BE2C (cell line): ENCODE data around the gene TMEM131L. TPM values are rescaled to one million over a fixed set of nuclear protein-coding genes. Genes with fewer than 3 reads are reported as not detected.
"Not testable (repeated sequence)": the region's sequence is repeated elsewhere in the genome, so short reads cannot be mapped to it uniquely, and the experiment has no call there.

Source experiments
- DNase-seq: peaks from one replicate; pipeline ENCODE4 v3.0.0-alpha.2; 2020
- H3K27me3 ChIP-seq: fragments of 250-450 bp; sonication (Bioruptor Pico); 2 replicates; pipeline ENCODE4 v1.5.1; 2020; ENCODE audit warnings: mild to moderate bottlenecking
- H3K36me3 ChIP-seq: fragments of 250-450 bp; sonication (Bioruptor Pico); 2 replicates; pipeline ENCODE4 v1.5.1; 2020; ENCODE audit warnings: mild to moderate bottlenecking
- H3K4me1 ChIP-seq: fragments of 250-450 bp; sonication (Bioruptor Pico); 2 replicates; pipeline ENCODE4 v1.5.1; 2020
- H3K4me3 ChIP-seq: 2 replicates; pipeline ENCODE4 v1.5.1; 2011; ENCODE audit warnings: low read depth, low read length
- H3K9me3 ChIP-seq: fragments of 250-450 bp; sonication (Bioruptor Pico); 2 replicates; pipeline ENCODE4 v1.5.1; 2020
- CTCF ChIP-seq: IDR thresholded peaks from 2 replicates; pipeline ENCODE4 v1.5.1; 2012; ENCODE audit warnings: mild to moderate bottlenecking, low read depth, low read length
- polyA plus RNA-seq: library from polyadenylated mRNA; unstranded; fragments of >200 nt; gene quantifications from one replicate; pipeline ENCODE4 v1.2.1, GENCODE V29; 2012; ENCODE audit warnings: low read depth, missing spikeins; ENCODE audit not compliant: insufficient read length, insufficient read depth

The TMEM131L gene
- 6.5 TPM for polyA plus RNA-seq

- peak; percentile 87 for DNase-seq
- no peak; the same call in 1 of the 2 replicates for TF ChIP-seq CTCF
- Histone ChIP-seq H3K4me1 (peaks cover 13% of the 10 kb centered on the region), H3K4me3 (peak within 1 kb of the TSS; percentile 92), H3K36me3 (no peaks in the 10 kb centered on the region), H3K9me3 (no peaks in the 10 kb centered on the region), H3K27me3 (no peaks in the 10 kb centered on the region)
Observed at GRCh38 chr4:153466081-153466948, at the start of gene TMEM131L. TMEM131L (plus strand) TSS chr4:153466360; CDS start chr4:153466398, 38 bp downstream.

- H3K36me3 ChIP-seq, H3K4me1 ChIP-seq, H3K27me3 ChIP-seq, H3K9me3 ChIP-seq, H3K4me3 ChIP-seq, DNase-seq: not testable (repeated sequence)
Observed at GRCh38 chr4:153416456-153416855, 49.7 kb upstream of the TMEM131L start.

DNA sequence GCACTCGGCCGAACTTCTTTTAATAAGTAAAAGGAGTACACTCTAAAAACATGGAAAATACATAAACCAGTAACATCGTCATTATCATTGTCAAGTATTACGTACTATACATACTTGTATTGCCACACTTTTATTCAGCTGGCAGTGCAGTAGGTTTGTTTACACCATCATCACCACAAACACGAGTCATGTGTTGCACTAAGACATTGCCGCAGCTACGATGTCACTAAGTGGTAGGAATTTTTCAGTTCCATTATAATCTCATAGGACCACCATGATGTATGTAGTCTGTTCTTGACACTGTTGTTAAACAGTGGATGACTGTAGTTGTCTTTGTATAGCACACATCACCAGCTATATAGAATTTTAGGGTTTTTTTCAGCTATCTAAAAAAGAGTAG lies 48.0 kb upstream of the TMEM131L start:
- Histone ChIP-seq H3K9me3 (no peaks in the 10 kb centered on the region), H3K36me3 (no peaks in the 10 kb centered on the region), H3K27me3 (no peaks in the 10 kb centered on the region), H3K4me1 (peaks cover 3% of the 10 kb centered on the region; the same call in 1 of the 2 replicates), H3K4me3 (no peak overlapping the region)
- DNase-seq: no peak
- no peak for TF ChIP-seq CTCF

- Histone ChIP-seq H3K27me3 (no peaks in the 10 kb centered on the region), H3K4me3 (no peak overlapping the region), H3K9me3 (no peaks in the 10 kb centered on the region), H3K4me1 (peaks cover 3% of the 10 kb centered on the region; the same call in 1 of the 2 replicates), H3K36me3 (no peaks in the 10 kb centered on the region)
- no peak for TF ChIP-seq CTCF
- no peak for DNase-seq
Observed at GRCh38 chr4:153418558-153418957, 47.6 kb upstream of the TMEM131L start.

- peaks cover 3% of the 10 kb centered on the region; the same call in 1 of the 2 replicates for H3K4me1 ChIP-seq
Observed at GRCh38 chr4:153419029-153419428, 47.1 kb upstream of the TMEM131L start.

GRCh38 chr4:153419673-153420278 lies 46.4 kb upstream of the TMEM131L start:
- no peaks in the 10 kb centered on the region for H3K9me3 ChIP-seq
- no peaks in the 10 kb centered on the region for H3K36me3 ChIP-seq
- H3K4me1 ChIP-seq: peaks cover 3% of the 10 kb centered on the region; the same call in 1 of the 2 replicates
- no peaks in the 10 kb centered on the region for H3K27me3 ChIP-seq
- no peak for TF ChIP-seq CTCF
- no peak for DNase-seq
- H3K4me3 ChIP-seq: no peak overlapping the region

More at GRCh38 chr4:153419029-153419428, 47.1 kb upstream of the TMEM131L start:
- Histone ChIP-seq H3K27me3 (no peaks in the 10 kb centered on the region), H3K4me3 (no peak overlapping the region), H3K36me3 (no peaks in the 10 kb centered on the region), H3K9me3 (no peaks in the 10 kb centered on the region)
- no peak for TF ChIP-seq CTCF
- DNase-seq: no peak
